ENCODE results near the gene DCAF4.

DNA sequence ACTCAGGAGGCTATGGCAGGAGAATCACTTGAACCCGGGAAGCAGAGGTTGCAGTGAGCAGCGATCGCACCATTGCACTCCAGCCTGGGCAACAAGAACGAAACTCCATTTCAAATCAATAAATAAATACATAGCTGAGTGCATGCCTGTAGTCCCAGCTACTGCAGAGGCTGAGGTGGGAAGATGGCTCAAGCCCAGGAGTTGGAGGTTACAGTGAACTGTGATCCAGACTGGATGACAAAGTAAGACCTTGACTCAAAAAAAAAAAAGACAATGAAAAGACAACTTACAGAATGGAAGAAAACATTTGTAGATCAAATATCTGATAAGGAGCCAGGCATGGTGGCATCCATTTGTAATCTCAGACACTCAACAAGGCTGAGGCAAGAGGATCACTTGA, 73.1 kb downstream of the DCAF4 start:
- TF ChIP-seq TAF1 (IDR thresholded peaks at IDR 0.05; ENCODE audit: borderline replicate concordance, insufficient read depth, low read length) = no peak
- no peak for TF ChIP-seq POLR2AphosphoS5 (IDR thresholded peaks at IDR 0.05; ENCODE audit: low read depth, low read length)
- no peak for TF ChIP-seq SIN3A (IDR thresholded peaks at IDR 0.05; ENCODE audit: borderline replicate concordance, insufficient read depth, low read length)
- no peak for TF ChIP-seq REST (IDR thresholded peaks at IDR 0.05; ENCODE audit: insufficient read depth in 1 of 2, low read depth in 2 of 2, low read length in 2 of 2)
